ENCODE data around the gene PPM1F. TPM values are rescaled to one million over a fixed set of nuclear protein-coding genes. Genes with fewer than 3 reads are reported as not detected.
"Not testable (repeated sequence)": the region's sequence is repeated elsewhere in the genome, so short reads cannot be mapped to it uniquely, and the experiment has no call there.

Gene PPM1F
- total and polyA plus RNA-seq, 2 donors from 2014 or later = 13.8 to 42.5 TPM

- Histone ChIP-seq H3K9ac (ENCODE audit: low read length in 3 of 3) (no peak overlapping the region), H3K4me1 (ENCODE audit: control insufficient read depth in 2 of 3, insufficient read depth in 2 of 3, low read depth in 1 of 3, low read length in 3 of 3) (no peaks in the 10 kb centered on the region), H3K27ac (ENCODE audit: low read depth in 2 of 2, low read length in 2 of 2) (no peak overlapping the region), H3K4me3 (ENCODE audit: low read length in 3 of 3) (no peak overlapping the region), H3K27me3 (ENCODE audit: control insufficient read depth, insufficient read depth, low read length) (no peaks in the 10 kb centered on the region), H3K9me3 (ENCODE audit: control insufficient read depth in 2 of 3, insufficient read depth in 1 of 3, low read length in 3 of 3) (no peaks in the 10 kb centered on the region), H3K36me3 (ENCODE audit: control insufficient read depth in 2 of 3, insufficient read depth in 3 of 3, low read length in 3 of 3) (no peaks in the 10 kb centered on the region)
- intact Hi-C loops (cut with DNase I) = no loop called here
- TF ChIP-seq CTCF (IDR thresholded peaks at IDR 0.05; ENCODE audit: borderline replicate concordance, extremely low read depth, insufficient read depth) = no peak
- DNase-seq (no peak), FAIRE-seq (no peak)
These were observed 70.6 kb downstream of the PPM1F start for GRCh38 chr22:21881841-21882753.

DNA sequence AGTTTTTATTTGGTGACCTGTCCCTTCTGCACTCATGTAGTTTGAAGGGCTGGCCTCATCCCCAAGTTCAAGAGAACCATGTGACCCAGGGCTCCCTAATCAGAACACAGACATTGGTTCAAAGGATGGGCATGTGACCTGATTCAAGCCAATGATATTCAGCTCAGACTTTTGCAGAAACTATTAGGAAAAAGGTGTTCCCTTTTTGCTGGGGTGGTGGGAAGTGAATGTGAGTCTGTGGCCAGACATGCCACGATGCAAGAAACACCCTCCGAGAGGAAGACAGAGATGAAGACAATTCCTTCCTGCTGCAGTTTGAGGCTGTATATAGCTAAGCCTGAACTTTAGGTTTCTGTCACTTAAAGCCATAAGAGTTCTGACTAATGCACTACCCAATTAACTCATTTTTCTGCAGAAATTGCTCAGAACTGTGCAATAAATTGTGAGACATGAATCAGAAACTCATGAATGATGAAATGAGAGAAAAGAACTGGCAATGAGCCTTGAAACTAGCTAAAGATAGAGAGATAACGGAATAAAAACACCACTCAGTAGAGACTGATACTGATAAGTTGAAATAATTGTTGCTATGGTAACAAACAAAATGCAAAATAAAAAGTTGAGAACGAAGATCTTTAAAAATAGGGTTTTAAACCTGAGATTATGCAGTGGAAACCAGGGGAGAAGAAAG lies 76.0 kb downstream of the PPM1F start:
- no peak for FAIRE-seq
- no peak for TF ChIP-seq CTCF (IDR thresholded peaks at IDR 0.05; ENCODE audit: borderline replicate concordance, extremely low read depth, insufficient read depth)

GRCh38 chr22:21874953-21875352 lies 77.7 kb downstream of the PPM1F start:
- intact Hi-C loops (cut with DNase I); DNase-seq; H3K27ac ChIP-seq (ENCODE audit: low read depth in 2 of 2, low read length in 2 of 2); FAIRE-seq; H3K4me3 ChIP-seq (ENCODE audit: low read length in 3 of 3); H3K36me3 ChIP-seq (ENCODE audit: control insufficient read depth in 2 of 3, insufficient read depth in 3 of 3, low read length in 3 of 3); H3K9ac ChIP-seq (ENCODE audit: low read length in 3 of 3); H3K27me3 ChIP-seq (ENCODE audit: control insufficient read depth, insufficient read depth, low read length); H3K9me3 ChIP-seq (ENCODE audit: control insufficient read depth in 2 of 3, insufficient read depth in 1 of 3, low read length in 3 of 3); H3K4me1 ChIP-seq (ENCODE audit: control insufficient read depth in 2 of 3, insufficient read depth in 2 of 3, low read depth in 1 of 3, low read length in 3 of 3): not testable (repeated sequence)

More for the DNA sequence above, 76.0 kb downstream of the PPM1F start:
- Histone ChIP-seq H3K4me3 (ENCODE audit: low read length in 3 of 3) (no peak overlapping the region), H3K27ac (ENCODE audit: low read depth in 2 of 2, low read length in 2 of 2) (no peak overlapping the region), H3K9ac (ENCODE audit: low read length in 3 of 3) (no peak overlapping the region), H3K9me3 (ENCODE audit: control insufficient read depth in 2 of 3, insufficient read depth in 1 of 3, low read length in 3 of 3) (no peaks in the 10 kb centered on the region), H3K36me3 (ENCODE audit: control insufficient read depth in 2 of 3, insufficient read depth in 3 of 3, low read length in 3 of 3) (no peaks in the 10 kb centered on the region), H3K4me1 (ENCODE audit: control insufficient read depth in 2 of 3, insufficient read depth in 2 of 3, low read depth in 1 of 3, low read length in 3 of 3) (no peaks in the 10 kb centered on the region), H3K27me3 (ENCODE audit: control insufficient read depth, insufficient read depth, low read length) (no peaks in the 10 kb centered on the region)
- intact Hi-C loops (cut with DNase I) = no loop called here
- DNase-seq = no peak

- no peak overlapping the region for H3K9ac ChIP-seq (ENCODE audit: low read length in 3 of 3)
- TF ChIP-seq CTCF (IDR thresholded peaks at IDR 0.05; ENCODE audit: borderline replicate concordance, extremely low read depth, insufficient read depth) = no peak
- FAIRE-seq = no peak
- no peak overlapping the region for H3K4me3 ChIP-seq (ENCODE audit: low read length in 3 of 3)
- no peak for DNase-seq
- H3K36me3 ChIP-seq (ENCODE audit: control insufficient read depth in 2 of 3, insufficient read depth in 3 of 3, low read length in 3 of 3) = no peaks in the 10 kb centered on the region
- no peaks in the 10 kb centered on the region for H3K9me3 ChIP-seq (ENCODE audit: control insufficient read depth in 2 of 3, insufficient read depth in 1 of 3, low read length in 3 of 3)
- no peak overlapping the region for H3K27ac ChIP-seq (ENCODE audit: low read depth in 2 of 2, low read length in 2 of 2)
- no peaks in the 10 kb centered on the region for H3K4me1 ChIP-seq (ENCODE audit: control insufficient read depth in 2 of 3, insufficient read depth in 2 of 3, low read depth in 1 of 3, low read length in 3 of 3)
- H3K27me3 ChIP-seq (ENCODE audit: control insufficient read depth, insufficient read depth, low read length) = no peaks in the 10 kb centered on the region
- intact Hi-C loops (cut with DNase I) = no loop called here
These were observed 79.0 kb downstream of the PPM1F start for GRCh38 chr22:21873619-21874018.

- FAIRE-seq; H3K36me3 ChIP-seq (ENCODE audit: control insufficient read depth in 2 of 3, insufficient read depth in 3 of 3, low read length in 3 of 3); H3K27ac ChIP-seq (ENCODE audit: low read depth in 2 of 2, low read length in 2 of 2); H3K4me3 ChIP-seq (ENCODE audit: low read length in 3 of 3); H3K9me3 ChIP-seq (ENCODE audit: control insufficient read depth in 2 of 3, insufficient read depth in 1 of 3, low read length in 3 of 3); H3K9ac ChIP-seq (ENCODE audit: low read length in 3 of 3); H3K4me1 ChIP-seq (ENCODE audit: control insufficient read depth in 2 of 3, insufficient read depth in 2 of 3, low read depth in 1 of 3, low read length in 3 of 3); H3K27me3 ChIP-seq (ENCODE audit: control insufficient read depth, insufficient read depth, low read length); intact Hi-C loops (cut with DNase I); DNase-seq: not testable (repeated sequence)
These were observed 79.9 kb downstream of the PPM1F start for GRCh38 chr22:21872741-21873140.
